HG03280 (cell line): Measurements from ENCODE around the gene CENPC.
"Not testable (repeated sequence)": the region's sequence is repeated elsewhere in the genome, so short reads cannot be mapped to it uniquely, and the experiment has no call there.

Experiments used
- ATAC-seq: cut with Tn5 transposase; IDR thresholded peaks from one replicate; pipeline ENCODE4 v1.9.1; 2021; ENCODE audit warnings: mild to moderate bottlenecking, moderate library complexity; ENCODE audit not compliant: unreplicated experiment

Gene CENPC

GRCh38 chr4:67545199-67546003 is at the start of gene CENPC:
Gene CENPC, minus strand, starts transcription at chr4:67545503. Its CDS starts 148 bp downstream, at chr4:67545355.
- peak; percentile 93 for ATAC-seq

GRCh38 chr4:67593741-67594175 is 48.5 kb upstream of the CENPC start:
- no peak for ATAC-seq

DNA sequence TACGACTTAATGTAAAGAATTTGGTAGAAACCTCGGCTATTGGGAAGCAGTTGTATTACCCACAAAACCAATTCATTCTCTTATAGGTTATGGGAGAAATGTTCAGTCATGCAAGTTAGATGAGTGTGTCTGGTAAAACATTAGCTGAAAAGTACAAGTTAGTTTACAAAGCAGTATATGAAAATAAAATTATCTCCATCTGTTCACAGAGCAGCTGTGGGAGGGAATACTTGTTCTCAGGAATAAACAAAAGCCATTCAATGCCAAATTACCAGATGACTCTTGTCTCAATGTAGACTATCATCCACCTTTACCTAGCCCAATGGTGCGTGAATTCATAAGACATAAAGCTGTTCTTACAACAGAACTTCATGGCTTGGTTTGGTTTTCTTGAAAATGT is 41.9 kb upstream of the CENPC start:
- no peak for ATAC-seq

DNA sequence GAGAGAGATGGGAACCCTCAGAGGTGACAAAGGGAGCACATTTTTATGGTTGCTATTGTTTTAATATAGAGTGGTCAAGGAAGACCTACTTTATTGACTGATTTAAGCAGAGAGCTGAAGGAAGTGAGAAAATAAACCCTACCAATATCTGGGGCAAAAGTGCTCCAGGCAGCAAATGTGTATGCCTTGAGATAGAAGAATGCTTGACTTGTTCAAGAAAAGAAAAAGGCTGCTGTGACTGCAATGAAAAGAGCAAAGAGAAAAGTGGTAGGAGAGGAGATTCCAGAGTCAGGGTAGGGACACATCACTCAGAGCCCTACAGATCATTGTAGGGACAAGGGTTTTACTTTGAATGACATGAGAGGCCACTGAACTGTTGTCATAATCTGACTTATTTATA is 39.2 kb upstream of the CENPC start:
- ATAC-seq: no peak

- no peak for ATAC-seq
Observed at GRCh38 chr4:67581913-67582312, 36.6 kb upstream of the CENPC start.

- ATAC-seq: no peak
Observed at GRCh38 chr4:67581208-67581857, 36.0 kb upstream of the CENPC start.

DNA sequence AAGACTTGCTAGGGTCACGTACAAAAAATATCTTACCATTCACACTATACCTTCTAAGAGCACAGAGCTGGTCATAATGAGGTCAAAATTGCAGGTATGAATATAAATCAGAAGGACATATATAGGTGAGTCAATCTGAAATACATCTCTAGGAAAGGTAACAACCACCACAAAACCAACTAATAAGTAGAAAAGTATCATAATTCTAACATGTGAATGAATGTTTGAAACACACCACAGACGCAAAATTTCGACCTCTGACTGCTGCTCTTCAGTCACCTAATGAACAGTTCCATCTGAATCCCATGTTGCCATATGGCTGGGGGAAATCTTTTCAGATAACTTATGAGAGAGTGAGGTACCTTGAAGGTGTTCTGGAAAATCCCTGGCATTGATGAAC is 35.3 kb upstream of the CENPC start:
- no peak for ATAC-seq

DNA sequence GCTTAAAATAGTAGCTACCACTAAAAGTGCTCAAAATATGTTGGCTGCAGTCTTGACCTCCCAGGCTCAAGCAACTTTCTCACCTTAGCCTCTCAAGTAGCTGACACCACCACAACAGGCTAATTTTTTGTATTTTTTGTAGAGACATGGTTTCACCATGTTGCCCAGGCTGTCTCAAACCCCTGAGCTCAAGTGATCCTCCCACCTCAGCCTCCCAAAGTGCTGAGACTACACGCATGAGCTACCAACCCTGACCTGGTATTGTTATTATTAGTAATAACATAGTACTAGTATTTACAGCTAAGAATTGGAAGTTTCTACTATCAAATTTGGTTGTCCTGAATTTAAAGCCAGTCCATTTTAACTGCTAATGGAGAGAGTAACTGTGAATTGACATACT is 31.2 kb upstream of the CENPC start:
- ATAC-seq: peak; percentile 37

GRCh38 chr4:67576059-67576466 is 30.8 kb upstream of the CENPC start:
- ATAC-seq: no peak

- ATAC-seq: peak; percentile 91
Observed at GRCh38 chr4:67575232-67576058, 30.1 kb upstream of the CENPC start.

- ATAC-seq: no peak
Observed at GRCh38 chr4:67573193-67573592, 27.9 kb upstream of the CENPC start.

DNA sequence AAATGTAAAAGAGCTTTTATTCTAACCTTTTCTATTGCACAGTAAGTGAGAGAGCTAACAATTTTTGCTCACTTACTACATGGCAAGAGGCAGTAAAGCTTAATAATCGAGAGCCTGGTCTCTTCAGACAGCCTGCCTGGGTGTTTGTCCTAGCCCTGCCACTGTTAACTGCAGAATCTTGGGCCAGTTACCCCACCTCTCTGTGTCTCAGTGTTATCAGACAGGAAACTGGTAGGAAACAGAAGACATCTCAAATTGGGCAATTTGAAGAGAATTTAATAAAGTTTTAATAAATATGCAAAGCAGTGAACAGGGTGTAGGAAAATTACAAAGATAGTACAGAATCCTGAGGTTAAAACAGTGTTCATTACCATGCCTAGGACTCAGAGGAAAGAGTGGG is 26.7 kb upstream of the CENPC start:
- no peak for ATAC-seq

GRCh38 chr4:67570537-67570936 is 25.2 kb upstream of the CENPC start:
- no peak for ATAC-seq

GRCh38 chr4:67568820-67569219 is 23.5 kb upstream of the CENPC start:
- no peak for ATAC-seq

GRCh38 chr4:67566335-67566734 is 21.0 kb upstream of the CENPC start:
- ATAC-seq: no peak

DNA sequence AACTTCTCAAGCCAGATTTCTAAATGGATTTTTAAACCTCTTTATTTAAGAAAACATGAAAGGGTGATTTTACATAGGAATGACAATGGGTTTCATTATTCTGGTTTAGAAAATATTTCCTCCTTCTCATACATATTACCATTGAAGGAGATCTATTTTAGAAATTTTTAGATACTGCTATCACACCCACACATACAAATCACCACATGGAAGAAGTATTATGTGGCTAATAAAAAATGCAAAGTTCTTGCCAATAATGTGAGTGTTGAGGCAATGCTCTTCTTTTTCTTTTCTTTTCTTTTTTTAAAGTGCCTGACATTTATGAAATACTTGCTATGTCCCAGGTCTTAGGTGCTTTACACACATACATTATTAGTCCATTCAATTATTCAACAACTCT is 20.0 kb upstream of the CENPC start:
- no peak for ATAC-seq

- peak; percentile 50 for ATAC-seq
Observed at GRCh38 chr4:67558493-67558892, 13.2 kb upstream of the CENPC start, which contains the start of gene STAP1. Gene STAP1, plus strand, starts transcription at chr4:67558727. Its CDS starts 83 bp downstream, at chr4:67558810.

DNA sequence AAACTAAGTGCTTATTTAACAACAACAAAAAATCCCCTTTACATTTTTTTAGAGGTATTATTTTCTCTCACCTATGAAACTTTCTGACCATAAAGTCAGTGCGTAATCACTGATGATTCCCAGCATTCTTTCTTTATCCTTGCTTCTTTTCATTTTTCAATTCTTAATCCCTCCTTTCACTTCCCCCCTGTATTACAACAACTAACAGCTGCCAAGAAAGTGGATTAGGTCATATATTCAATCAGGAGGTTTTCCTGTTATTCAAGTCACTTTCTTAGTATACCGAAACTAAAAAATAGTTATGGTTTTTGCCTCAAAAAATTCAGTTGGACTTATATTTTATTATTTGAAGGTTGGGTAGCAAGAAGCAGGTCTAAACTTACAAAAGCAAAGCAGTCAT is 11.1 kb upstream of the CENPC start:
- ATAC-seq: no peak

DNA sequence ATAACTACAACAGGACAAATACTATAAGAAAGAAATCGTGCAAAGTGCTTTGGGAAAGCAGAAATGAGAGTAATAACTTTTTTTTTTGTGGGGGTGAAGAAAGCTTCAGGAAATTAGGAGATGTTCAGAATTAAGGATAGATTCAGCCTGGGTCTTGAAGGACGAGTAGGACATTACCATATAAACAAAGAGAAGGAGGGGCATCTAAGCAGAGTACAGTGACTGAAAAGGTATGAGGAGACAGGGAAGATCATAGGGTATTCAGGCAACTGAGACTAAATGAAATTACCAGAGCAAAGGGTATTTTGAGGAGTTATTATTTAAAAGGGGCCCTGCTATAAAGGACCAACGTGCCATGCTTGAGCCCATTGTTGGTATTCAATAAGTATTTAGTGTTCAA is 10.1 kb upstream of the CENPC start:
- ATAC-seq: no peak

DNA sequence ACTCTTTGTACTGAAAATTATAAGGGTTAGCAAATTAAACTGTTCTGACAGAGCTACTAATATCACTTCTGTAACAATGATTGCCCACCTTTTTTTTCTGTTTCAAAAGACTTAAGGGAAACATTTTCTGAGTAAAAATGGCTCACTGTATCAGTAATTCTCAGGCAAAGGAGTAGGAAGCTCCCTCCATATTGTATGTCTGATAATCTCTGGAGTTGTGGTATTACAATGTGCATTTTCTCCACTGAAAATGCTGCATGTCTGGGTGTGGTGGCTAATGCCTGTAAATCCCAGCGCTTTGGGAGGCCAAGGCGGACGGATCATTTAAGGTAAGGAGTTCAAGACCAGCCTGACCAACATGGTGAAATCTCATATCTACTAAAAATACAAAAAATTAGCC is 8.8 kb upstream of the CENPC start:
- ATAC-seq: no peak

- not testable (repeated sequence) for ATAC-seq
Observed at GRCh38 chr4:67552146-67552792, 7.0 kb upstream of the CENPC start.
